DLD1 (cell line): Measurements from ENCODE around the gene HPGD.

Experiments used
- in situ Hi-C: cut with HindIII; loops from 2 replicates; pipeline ENCODE4 v1.10.0; 2017; ENCODE audit warnings: low sequenced_read_pairs

HPGD gene

GRCh38 chr4:174479140-174479539 is 43.1 kb downstream of the HPGD start:
- in situ Hi-C loops: no loop called here

GRCh38 chr4:174475528-174475927 is 46.8 kb downstream of the HPGD start:
- in situ Hi-C loops: no loop called here

- in situ Hi-C loops: no loop called here
Measured at GRCh38 chr4:174474457-174475075, 47.7 kb downstream of the HPGD start.

- in situ Hi-C loops: no loop called here
Measured at GRCh38 chr4:174467107-174467506, 55.2 kb downstream of the HPGD start.

- in situ Hi-C loops: no loop called here
Measured at GRCh38 chr4:174464949-174465348, 57.3 kb downstream of the HPGD start.

GRCh38 chr4:174461466-174462106 is 60.7 kb downstream of the HPGD start:
- in situ Hi-C loops: no loop called here

GRCh38 chr4:174460684-174461083 is 61.6 kb downstream of the HPGD start:
- in situ Hi-C loops: no loop called here

- in situ Hi-C loops: no loop called here
Measured at GRCh38 chr4:174457468-174457867, 64.8 kb downstream of the HPGD start.

GRCh38 chr4:174454815-174455473 is 67.3 kb downstream of the HPGD start:
- in situ Hi-C loops: no loop called here

- in situ Hi-C loops: no loop called here
Measured at GRCh38 chr4:174451718-174452296, 70.5 kb downstream of the HPGD start.

GRCh38 chr4:174450786-174451125 is 71.5 kb downstream of the HPGD start:
- in situ Hi-C loops: no loop called here

- in situ Hi-C loops: no loop called here
Measured at GRCh38 chr4:174449944-174450785, 72.1 kb downstream of the HPGD start.

GRCh38 chr4:174449152-174449551 is 73.1 kb downstream of the HPGD start:
- in situ Hi-C loops: no loop called here

- in situ Hi-C loops: no loop called here
Measured at GRCh38 chr4:174444390-174444789, 77.9 kb downstream of the HPGD start.
